Effector CD8-positive, alpha-beta T cell (primary cell): ENCODE measurements around the gene GZF1.

Experiments
- DNase-seq: peaks from one replicate; lab custom pipeline; 2025; lab: John Stamatoyannopoulos, UW

The GZF1 gene

GRCh38 chr20:23407781-23408464 lies 45.9 kb downstream of the GZF1 start:
- no peak for DNase-seq

DNA sequence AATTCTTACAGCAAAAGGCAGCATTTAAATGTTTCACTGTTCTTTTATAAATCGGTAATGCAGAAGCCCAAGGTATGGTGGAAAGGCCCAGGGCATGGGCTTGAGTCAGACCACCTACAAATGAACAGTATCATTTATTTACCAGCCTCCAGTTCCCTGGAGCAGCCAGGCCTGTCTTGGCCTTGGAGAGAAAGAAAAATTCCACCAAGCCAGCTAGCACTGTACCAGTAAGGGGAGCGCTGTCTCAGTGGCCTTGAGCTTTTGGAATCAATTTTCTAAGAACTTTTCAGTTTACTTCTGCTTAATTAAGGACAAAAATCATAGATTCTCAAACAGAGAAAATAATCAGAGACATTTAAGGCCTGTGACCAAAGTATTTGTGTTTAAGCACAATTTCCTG lies 47.0 kb downstream of the GZF1 start:
- no peak for DNase-seq

GRCh38 chr20:23409800-23410199 lies 47.8 kb downstream of the GZF1 start:
- DNase-seq: no peak

- no peak for DNase-seq
Observed at GRCh38 chr20:23410916-23411695, 49.1 kb downstream of the GZF1 start.

GRCh38 chr20:23412026-23412425 lies 50.0 kb downstream of the GZF1 start:
- DNase-seq: no peak

DNA sequence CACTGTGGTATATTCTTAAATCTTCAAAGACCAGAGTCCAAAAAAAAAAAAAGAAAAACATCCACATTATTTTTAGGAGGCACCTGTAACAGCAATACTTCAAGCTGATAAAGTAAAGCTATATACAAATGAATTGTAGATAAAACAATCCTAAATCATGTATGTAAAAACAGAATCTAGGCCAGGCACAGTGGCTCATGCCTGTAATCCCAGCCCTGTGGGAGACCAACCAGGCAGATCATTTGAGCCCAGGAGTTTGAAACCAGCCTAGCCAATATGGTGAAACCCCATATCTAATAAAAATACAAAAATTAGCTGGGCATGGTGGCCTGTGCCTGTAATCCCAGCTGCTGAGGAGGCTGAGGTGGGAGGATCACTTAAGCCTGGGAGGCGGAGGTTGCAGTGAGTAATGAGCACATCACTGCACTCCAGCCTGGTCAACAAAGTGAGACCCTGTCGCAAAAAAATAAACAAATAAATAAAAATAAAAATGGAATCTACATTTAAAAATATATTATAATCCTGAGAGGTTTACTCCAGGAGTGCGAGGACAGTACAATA lies 52.0 kb downstream of the GZF1 start:
- no peak for DNase-seq

- no peak for DNase-seq
Observed at GRCh38 chr20:23414526-23415188, 52.7 kb downstream of the GZF1 start.

- DNase-seq: no peak
Observed at GRCh38 chr20:23415555-23415954, 53.6 kb downstream of the GZF1 start.

DNA sequence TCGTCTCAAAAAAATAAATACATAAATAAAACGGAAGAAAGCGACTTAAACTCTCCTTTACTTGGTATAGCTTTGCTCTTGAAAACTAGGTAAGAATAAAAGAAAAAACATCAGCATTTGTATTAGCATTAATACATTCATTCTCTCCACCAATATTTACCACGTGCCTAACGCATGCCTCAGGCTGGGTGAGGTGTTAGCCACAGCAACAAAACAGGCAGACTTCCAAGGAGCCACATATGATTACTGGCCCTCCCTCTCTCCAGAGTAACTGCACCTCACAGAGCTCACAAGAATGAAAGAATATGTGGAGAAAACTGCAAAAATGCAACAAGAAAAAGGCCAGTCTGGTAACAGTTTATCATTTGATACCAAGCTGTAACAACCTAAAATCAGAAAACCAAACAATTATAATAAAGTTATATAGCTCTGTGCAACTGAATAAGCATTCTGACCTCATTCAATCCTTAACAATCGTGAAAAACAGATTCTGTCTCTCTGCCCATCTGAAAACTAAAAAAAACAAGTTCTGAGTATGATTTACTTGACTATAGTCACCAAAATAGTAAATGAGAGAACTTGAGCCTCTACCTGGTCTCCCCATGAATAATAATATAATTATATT lies 54.1 kb downstream of the GZF1 start:
- DNase-seq: no peak

DNA sequence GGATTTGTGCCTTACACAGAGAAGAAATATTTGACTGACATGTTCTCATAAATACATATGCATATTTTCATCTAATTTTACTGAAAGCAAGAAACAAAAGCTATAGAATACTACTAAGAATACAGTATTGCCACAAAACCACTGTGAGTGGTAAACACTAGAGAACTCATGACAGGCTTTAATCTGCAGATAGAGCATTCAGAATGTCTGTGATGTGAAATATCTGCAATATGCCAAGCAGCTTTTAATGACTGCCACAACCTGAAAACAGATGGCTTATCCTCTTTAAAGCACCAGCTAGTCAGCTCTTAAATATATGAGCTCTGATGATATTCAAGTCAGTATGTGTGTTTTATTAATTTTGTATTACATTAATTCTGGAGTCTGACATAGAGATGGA lies 55.9 kb downstream of the GZF1 start:
- DNase-seq: no peak

DNA sequence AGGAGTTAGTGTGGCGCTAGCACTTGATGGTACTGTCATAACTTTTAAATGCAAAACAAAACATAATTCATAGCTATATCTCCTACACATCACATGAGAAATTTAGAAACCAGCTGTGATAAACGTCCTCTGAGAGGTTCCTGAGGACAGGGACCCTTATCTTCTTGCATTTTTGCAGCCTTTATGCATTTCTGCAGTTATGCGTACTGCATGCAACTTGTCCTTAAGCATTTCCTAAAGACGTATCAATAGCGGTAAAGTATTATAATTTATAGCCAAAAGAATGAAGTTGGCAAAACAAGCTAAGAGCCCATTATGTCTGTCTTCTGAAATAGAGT lies 57.6 kb downstream of the GZF1 start:
- DNase-seq: no peak

DNA sequence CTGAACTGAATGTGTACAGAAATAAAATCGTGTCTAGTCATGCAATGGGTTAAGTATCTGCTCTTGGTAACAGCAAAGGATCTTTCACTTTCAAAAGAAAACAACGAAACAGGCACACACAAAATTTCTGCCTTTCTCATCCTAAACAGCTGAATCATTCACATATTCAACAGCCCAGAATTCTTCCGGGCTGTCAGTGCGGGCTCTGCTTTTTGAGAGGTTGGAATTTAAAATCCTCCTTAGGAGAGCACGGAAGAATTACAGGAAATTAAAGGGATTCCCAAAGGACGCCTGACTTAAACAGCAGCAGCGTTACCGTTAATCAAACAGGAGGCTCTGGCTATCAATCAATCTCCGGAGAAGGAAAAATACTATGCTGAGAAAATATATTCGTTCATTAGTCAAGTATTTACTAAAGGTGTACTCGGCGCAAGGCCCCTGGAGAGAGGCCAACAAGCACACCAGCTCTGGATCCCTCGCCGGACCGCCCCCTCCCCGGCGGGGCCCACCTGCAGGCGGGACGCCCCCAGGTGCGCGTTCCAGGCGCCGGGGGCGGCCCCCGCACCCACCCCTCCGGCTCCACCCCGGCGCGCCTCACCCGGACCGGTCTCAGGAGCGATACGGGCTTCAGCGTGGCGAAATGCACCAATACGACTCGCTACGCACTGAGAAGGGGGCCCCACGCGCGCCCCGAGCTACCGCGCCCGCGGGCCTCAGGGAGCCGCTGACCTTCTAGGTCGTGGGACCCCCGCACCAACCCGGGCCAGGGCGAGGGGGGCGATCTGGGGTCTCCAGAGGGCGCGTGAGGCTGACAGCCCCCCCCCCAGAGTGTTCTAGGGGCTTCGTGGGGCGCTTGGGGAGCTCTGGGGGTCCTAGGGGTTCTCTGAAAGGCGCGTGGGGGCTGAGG lies 58.3 kb downstream of the GZF1 start:
- DNase-seq: peak; percentile 27

- DNase-seq: peak; percentile 86
Observed at GRCh38 chr20:23420943-23421931, 59.3 kb downstream of the GZF1 start, which contains the start of gene NAPB. NAPB (minus strand) TSS chr20:23421488; CDS start chr20:23421402, 86 bp downstream.
